Stimulated activated CD4-positive, alpha-beta T cell treated with anti-CD3 and anti-CD28 coated beads, Interleukin-4, amount 100 ng/mL, for 48 hours (primary cell): ENCODE results near the gene TNFSF15.
A peak's percentile ranks its signal among the peaks of the same experiment; 100 is the strongest.

Experiments
- DNase-seq, 2 donors: peaks; one replicate each; pipeline ENCODE4 v3.0.0-alpha.2; 2020; ENCODE audit warnings: low read depth in 2 of 2

The TNFSF15 gene

GRCh38 chr9:114805670-114806525 lies at the start of gene TNFSF15:
TSS of gene TNFSF15 (minus strand) at chr9:114806039. CDS start at chr9:114806012, 27 bp downstream.
- DNase-seq = peak in 1 of 2 donors; percentile 23

- DNase-seq = no peak
These were observed 49.6 kb upstream of the TNFSF15 start for GRCh38 chr9:114855488-114855887.

- no peak for DNase-seq
These were observed 49.0 kb upstream of the TNFSF15 start for GRCh38 chr9:114854736-114855355.

GRCh38 chr9:114853071-114853855 lies 47.4 kb upstream of the TNFSF15 start:
- no peak for DNase-seq

GRCh38 chr9:114852050-114852594 lies 46.3 kb upstream of the TNFSF15 start:
- DNase-seq = no peak

- no peak for DNase-seq
These were observed 45.5 kb upstream of the TNFSF15 start for GRCh38 chr9:114851306-114851705.

- no peak for DNase-seq
These were observed 45.0 kb upstream of the TNFSF15 start for GRCh38 chr9:114850871-114851270.

GRCh38 chr9:114849450-114849849 lies 43.6 kb upstream of the TNFSF15 start:
- DNase-seq = no peak

- no peak for DNase-seq
These were observed 41.9 kb upstream of the TNFSF15 start for GRCh38 chr9:114847492-114848417.

GRCh38 chr9:114845373-114845772 lies 39.5 kb upstream of the TNFSF15 start:
- DNase-seq = no peak

- no peak for DNase-seq
These were observed 38.9 kb upstream of the TNFSF15 start for GRCh38 chr9:114844766-114845165.

GRCh38 chr9:114837923-114838322 lies 32.1 kb upstream of the TNFSF15 start:
- DNase-seq = no peak

- DNase-seq = peak in 1 of 2 donors; percentile 12
These were observed 30.9 kb upstream of the TNFSF15 start for GRCh38 chr9:114836769-114837168.

- DNase-seq = no peak
These were observed 28.5 kb upstream of the TNFSF15 start for GRCh38 chr9:114834386-114834785.

GRCh38 chr9:114830546-114830945 lies 24.7 kb upstream of the TNFSF15 start:
- DNase-seq = no peak

- DNase-seq = no peak
These were observed 24.0 kb upstream of the TNFSF15 start for GRCh38 chr9:114829574-114830440.

- DNase-seq = no peak
These were observed 22.4 kb upstream of the TNFSF15 start for GRCh38 chr9:114828303-114828650.

- no peak for DNase-seq
These were observed 21.9 kb upstream of the TNFSF15 start for GRCh38 chr9:114827641-114828302.

- DNase-seq = no peak
These were observed 20.6 kb upstream of the TNFSF15 start for GRCh38 chr9:114826431-114826830.
